GM12865 (cell line): ENCODE results near the gene SLC5A5.

ENCODE experiments used
- DNase-seq: peaks from one replicate; pipeline ENCODE4 v3.0.0; 2010; ENCODE audit warnings: low read depth
- H3K4me3 ChIP-seq: 2 replicates; pipeline ENCODE4 v1.5.1; 2011; ENCODE audit warnings: mild to moderate bottlenecking, low read depth, low read length, control low read depth
- CTCF ChIP-seq: IDR thresholded peaks from 2 replicates; pipeline ENCODE4 v1.5.1; 2011; ENCODE audit warnings: low read length, control low read depth, low read depth, inconsistent platforms; ENCODE audit not compliant: insufficient read depth; ENCODE audit errors: missing control alignments

The SLC5A5 gene

GRCh38 chr19:17832443-17833208, 39.1 kb upstream of the SLC5A5 start:
- no peak for DNase-seq
- TF ChIP-seq CTCF = no peak

GRCh38 chr19:17834350-17835181, 37.2 kb upstream of the SLC5A5 start:
- no peak overlapping the region for H3K4me3 ChIP-seq
- no peak for TF ChIP-seq CTCF
- DNase-seq = no peak

More at GRCh38 chr19:17832443-17833208, 39.1 kb upstream of the SLC5A5 start:
- no peak overlapping the region for H3K4me3 ChIP-seq

- H3K4me3 ChIP-seq = no peak overlapping the region
- no peak for TF ChIP-seq CTCF
- DNase-seq = no peak
Observed at GRCh38 chr19:17835182-17836006, 36.4 kb upstream of the SLC5A5 start.

GRCh38 chr19:17836530-17836929, 35.2 kb upstream of the SLC5A5 start:
- DNase-seq = no peak
- H3K4me3 ChIP-seq = no peak overlapping the region
- TF ChIP-seq CTCF = no peak

- no peak for TF ChIP-seq CTCF
- no peak overlapping the region for H3K4me3 ChIP-seq
- DNase-seq = no peak
Observed at GRCh38 chr19:17837972-17838371, 33.8 kb upstream of the SLC5A5 start.

- H3K4me3 ChIP-seq = no peak overlapping the region
- no peak for TF ChIP-seq CTCF
- no peak for DNase-seq
Observed at GRCh38 chr19:17840019-17840418, 31.7 kb upstream of the SLC5A5 start.
